ENCODE measurements around the gene FKBP5. TPM values are rescaled to one million over a fixed set of nuclear protein-coding genes. Genes with fewer than 3 reads are reported as not detected.
"Not testable (repeated sequence)": the region's sequence is repeated elsewhere in the genome, so short reads cannot be mapped to it uniquely, and the experiment has no call there.

The FKBP5 gene
- total and polyA plus RNA-seq, 2 donors (not counting 1 experiment from before 2014, with no cell fraction given): 10.9 to 16.3 TPM

DNA sequence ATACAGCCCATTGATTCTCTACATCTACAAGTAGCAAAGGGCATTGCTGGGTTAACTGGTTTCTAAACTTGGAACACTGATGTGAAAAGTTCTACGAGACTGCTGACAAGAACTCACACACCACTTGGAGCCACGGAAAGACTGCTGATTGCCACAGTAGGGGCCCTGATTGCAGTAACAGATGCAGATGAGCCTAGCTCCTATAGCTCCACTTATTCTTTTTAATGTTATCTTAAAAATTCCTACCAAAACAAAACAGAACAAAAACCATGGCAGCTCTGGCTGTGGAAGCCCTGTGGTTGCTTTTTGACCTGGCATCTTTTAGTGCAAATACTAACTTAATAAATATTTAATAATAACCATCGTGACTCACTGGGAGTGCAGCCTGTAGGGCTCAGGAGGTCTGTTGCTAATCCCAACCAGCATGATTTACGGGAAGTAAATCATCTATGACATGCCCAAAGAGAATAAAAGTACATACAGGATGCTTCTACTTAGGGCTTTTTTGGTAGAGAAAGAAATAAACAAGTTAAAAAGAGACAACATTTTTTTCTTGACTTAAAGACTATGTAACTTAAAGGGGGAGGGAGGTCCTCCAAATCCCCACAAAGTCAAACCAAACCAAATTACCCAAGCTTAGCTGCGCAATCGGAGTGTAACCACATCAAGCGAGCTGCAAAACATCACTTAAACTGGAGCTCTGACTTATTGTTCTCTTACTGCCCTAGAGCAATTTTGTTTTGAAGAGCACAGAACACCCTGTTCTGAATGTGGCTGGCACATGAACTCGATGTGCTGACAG lies 87.2 kb downstream of the FKBP5 start:
- H3K9me3 ChIP-seq (ENCODE audit: control insufficient read depth, insufficient read depth, low read depth, low read length): no peaks in the 10 kb centered on the region
- H2AFZ ChIP-seq (ENCODE audit: low read length): no peak overlapping the region
- no peaks in the 10 kb centered on the region for H3K27me3 ChIP-seq (ENCODE audit: control insufficient read depth, insufficient read depth, low read length)
- H3K36me3 ChIP-seq (ENCODE audit: control insufficient read depth, insufficient read depth, low read length): no peaks in the 10 kb centered on the region
- H4K20me1 ChIP-seq (ENCODE audit: control insufficient read depth, extremely low read depth, insufficient read depth, low read length): no peaks in the 10 kb centered on the region
- peak overlapping the region; percentile 82 for H3K4me2 ChIP-seq (ENCODE audit: extremely low read depth, insufficient read depth, low read length)
- H3K27ac ChIP-seq (ENCODE audit: insufficient read depth, low read length): peak overlapping the region; percentile 52
- peaks cover 20% of the 10 kb centered on the region for H3K4me1 ChIP-seq (ENCODE audit: control insufficient read depth, extremely low read depth, insufficient read depth, low read length)
- DNase-seq (ENCODE audit: low read depth in 2 of 2): peak; percentile 90 to 99
- no peak overlapping the region for H3K9ac ChIP-seq (ENCODE audit: insufficient read depth, low read length)
- no peaks in the 10 kb centered on the region for H3K79me2 ChIP-seq (ENCODE audit: control insufficient read depth, insufficient read depth, low read length)
- TF ChIP-seq EZH2 (IDR thresholded peaks at IDR 0.05; ENCODE audit: low read length, missing control alignments): no peak
- TF ChIP-seq, protein P1, sequence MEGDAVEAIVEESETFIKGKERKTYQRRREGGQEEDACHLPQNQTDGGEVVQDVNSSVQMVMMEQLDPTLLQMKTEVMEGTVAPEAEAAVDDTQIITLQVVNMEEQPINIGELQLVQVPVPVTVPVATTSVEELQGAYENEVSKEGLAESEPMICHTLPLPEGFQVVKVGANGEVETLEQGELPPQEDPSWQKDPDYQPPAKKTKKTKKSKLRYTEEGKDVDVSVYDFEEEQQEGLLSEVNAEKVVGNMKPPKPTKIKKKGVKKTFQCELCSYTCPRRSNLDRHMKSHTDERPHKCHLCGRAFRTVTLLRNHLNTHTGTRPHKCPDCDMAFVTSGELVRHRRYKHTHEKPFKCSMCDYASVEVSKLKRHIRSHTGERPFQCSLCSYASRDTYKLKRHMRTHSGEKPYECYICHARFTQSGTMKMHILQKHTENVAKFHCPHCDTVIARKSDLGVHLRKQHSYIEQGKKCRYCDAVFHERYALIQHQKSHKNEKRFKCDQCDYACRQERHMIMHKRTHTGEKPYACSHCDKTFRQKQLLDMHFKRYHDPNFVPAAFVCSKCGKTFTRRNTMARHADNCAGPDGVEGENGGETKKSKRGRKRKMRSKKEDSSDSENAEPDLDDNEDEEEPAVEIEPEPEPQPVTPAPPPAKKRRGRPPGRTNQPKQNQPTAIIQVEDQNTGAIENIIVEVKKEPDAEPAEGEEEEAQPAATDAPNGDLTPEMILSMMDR (conservative IDR thresholded peaks at IDR 0.05 in 1 of 2, IDR thresholded peaks at IDR 0.05 in 1 of 2; ENCODE audit: low read depth in 1 of 2, low read length in 2 of 2): no peak
- H3K4me3 ChIP-seq (replicated peaks in 1 of 4; ENCODE audit: control extremely low read depth in 1 of 4, insufficient read depth in 1 of 4, low read depth in 3 of 4, low read length in 4 of 4): peak overlapping the region in 3 of 4 experiments; percentile 4 to 34 (median 18)

DNA sequence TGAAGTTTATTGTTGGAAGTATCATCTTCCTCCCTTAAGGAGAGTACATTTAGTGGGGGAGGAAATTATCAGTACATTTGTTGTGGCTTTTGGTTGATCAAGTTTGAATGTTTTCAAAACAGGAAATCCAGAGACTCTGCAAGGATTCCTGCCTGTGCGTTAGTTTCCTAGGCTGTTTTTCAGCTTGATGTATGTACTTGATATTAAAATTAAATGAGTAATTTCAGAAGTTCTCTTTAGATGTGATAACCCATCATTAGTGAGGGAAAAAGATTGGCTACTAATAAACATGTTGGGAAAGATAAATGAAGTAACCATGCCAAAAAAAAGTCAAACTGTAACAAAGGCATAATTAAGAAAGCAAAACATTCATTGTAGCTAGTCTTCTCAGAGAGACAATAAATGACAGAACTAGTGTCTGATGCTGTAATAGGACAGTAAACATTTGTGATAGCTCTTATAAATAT lies 88.0 kb downstream of the FKBP5 start:
- Histone ChIP-seq H3K27ac (ENCODE audit: insufficient read depth, low read length) (peak overlapping the region; percentile 52), H3K4me1 (ENCODE audit: control insufficient read depth, extremely low read depth, insufficient read depth, low read length) (peaks cover 20% of the 10 kb centered on the region), H2AFZ (ENCODE audit: low read length) (no peak overlapping the region), H3K4me3 (replicated peaks in 1 of 4; ENCODE audit: control extremely low read depth in 1 of 4, insufficient read depth in 1 of 4, low read depth in 3 of 4, low read length in 4 of 4) (peak overlapping the region in 2 of 4 experiments; percentile 4 to 18), H3K36me3 (ENCODE audit: control insufficient read depth, insufficient read depth, low read length) (no peaks in the 10 kb centered on the region), H3K9me3 (ENCODE audit: control insufficient read depth, insufficient read depth, low read depth, low read length) (no peaks in the 10 kb centered on the region), H3K4me2 (ENCODE audit: extremely low read depth, insufficient read depth, low read length) (peak overlapping the region; percentile 39), H3K9ac (ENCODE audit: insufficient read depth, low read length) (no peak overlapping the region), H4K20me1 (ENCODE audit: control insufficient read depth, extremely low read depth, insufficient read depth, low read length) (no peaks in the 10 kb centered on the region), H3K79me2 (ENCODE audit: control insufficient read depth, insufficient read depth, low read length) (no peaks in the 10 kb centered on the region), H3K27me3 (ENCODE audit: control insufficient read depth, insufficient read depth, low read length) (no peaks in the 10 kb centered on the region)
- no peak for TF ChIP-seq EZH2 (IDR thresholded peaks at IDR 0.05; ENCODE audit: low read length, missing control alignments)
- TF ChIP-seq, protein P1 (conservative IDR thresholded peaks at IDR 0.05 in 1 of 2, IDR thresholded peaks at IDR 0.05 in 1 of 2; ENCODE audit: low read depth in 1 of 2, low read length in 2 of 2): no peak
- DNase-seq (ENCODE audit: low read depth in 2 of 2): no peak

DNA sequence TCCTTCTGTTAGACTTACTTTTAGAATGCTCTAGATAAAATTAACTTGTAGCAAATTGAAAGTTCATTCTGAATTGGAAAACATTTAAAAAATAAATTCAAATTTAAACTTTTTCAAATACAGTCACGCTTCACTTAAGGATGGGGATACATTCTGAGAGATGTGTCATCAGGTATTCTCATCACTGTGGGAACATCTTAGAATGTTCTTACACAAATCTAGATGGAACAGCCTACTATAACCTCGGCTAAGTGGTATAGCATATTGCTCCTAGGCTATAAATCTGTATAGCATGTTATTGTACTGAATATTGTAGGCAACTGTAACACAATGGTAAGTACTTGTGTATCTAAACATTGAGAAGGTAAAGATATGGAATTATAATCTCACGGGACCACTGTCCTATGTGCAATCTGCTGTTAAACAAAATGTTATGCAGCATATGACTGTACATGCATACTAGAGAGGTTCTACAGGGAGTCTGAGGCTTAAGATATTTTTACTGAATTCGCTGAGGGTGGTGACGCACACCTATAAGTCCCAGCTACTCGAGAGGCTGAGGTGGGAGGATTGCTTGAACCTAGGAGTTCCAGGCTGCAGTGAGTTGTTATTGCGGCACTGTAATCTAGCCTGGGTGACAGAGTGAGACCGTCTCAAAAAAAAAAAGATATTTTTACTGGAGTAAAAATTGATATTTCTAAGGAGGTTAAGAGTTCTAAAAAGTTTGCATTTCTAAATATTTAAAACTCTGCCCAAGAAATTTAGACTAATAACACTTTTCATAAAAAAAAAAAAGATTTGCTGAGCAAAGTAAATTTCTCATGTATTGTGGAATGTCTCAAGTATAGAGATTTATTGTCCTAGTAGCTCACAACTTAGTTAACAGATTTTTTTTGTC lies 88.7 kb downstream of the FKBP5 start:
- no peaks in the 10 kb centered on the region for H3K36me3 ChIP-seq (ENCODE audit: control insufficient read depth, insufficient read depth, low read length)
- DNase-seq (ENCODE audit: low read depth in 2 of 2): peak in 1 of 2 donors; percentile 24
- no peak overlapping the region for H3K9ac ChIP-seq (ENCODE audit: insufficient read depth, low read length)
- no peak overlapping the region for H2AFZ ChIP-seq (ENCODE audit: low read length)
- no peak overlapping the region for H3K27ac ChIP-seq (ENCODE audit: insufficient read depth, low read length)
- no peaks in the 10 kb centered on the region for H3K79me2 ChIP-seq (ENCODE audit: control insufficient read depth, insufficient read depth, low read length)
- TF ChIP-seq, protein P1 (conservative IDR thresholded peaks at IDR 0.05 in 1 of 2, IDR thresholded peaks at IDR 0.05 in 1 of 2; ENCODE audit: low read depth in 1 of 2, low read length in 2 of 2): no peak
- TF ChIP-seq EZH2 (IDR thresholded peaks at IDR 0.05; ENCODE audit: low read length, missing control alignments): no peak
- no peaks in the 10 kb centered on the region for H3K27me3 ChIP-seq (ENCODE audit: control insufficient read depth, insufficient read depth, low read length)
- H4K20me1 ChIP-seq (ENCODE audit: control insufficient read depth, extremely low read depth, insufficient read depth, low read length): no peaks in the 10 kb centered on the region
- H3K4me2 ChIP-seq (ENCODE audit: extremely low read depth, insufficient read depth, low read length): no peak overlapping the region
- peak overlapping the region in 1 of 4 experiments; percentile 18 for H3K4me3 ChIP-seq (replicated peaks in 1 of 4; ENCODE audit: control extremely low read depth in 1 of 4, insufficient read depth in 1 of 4, low read depth in 3 of 4, low read length in 4 of 4)
- no peaks in the 10 kb centered on the region for H3K9me3 ChIP-seq (ENCODE audit: control insufficient read depth, insufficient read depth, low read depth, low read length)
- H3K4me1 ChIP-seq (ENCODE audit: control insufficient read depth, extremely low read depth, insufficient read depth, low read length): peaks cover 18% of the 10 kb centered on the region

DNA sequence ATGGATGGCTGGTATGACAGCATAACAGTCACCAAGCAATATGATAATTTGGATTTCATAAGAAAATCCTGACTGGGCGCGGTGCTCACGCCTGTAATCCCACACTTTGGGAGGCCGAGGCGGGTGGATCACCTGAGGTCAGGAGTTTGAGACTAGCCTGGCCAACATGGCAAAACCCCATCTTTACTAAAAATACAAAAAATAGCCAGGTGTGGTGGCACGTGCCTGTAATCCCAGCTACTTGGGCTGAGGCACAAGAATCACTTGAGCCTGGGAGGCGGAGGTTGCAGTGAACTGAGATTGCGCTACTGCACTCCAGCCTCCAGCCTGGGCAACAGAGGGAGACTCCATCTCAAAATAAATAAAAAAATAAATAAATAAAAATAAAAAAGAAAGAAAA lies 90.1 kb downstream of the FKBP5 start:
- not testable (repeated sequence) for H4K20me1 ChIP-seq (ENCODE audit: control insufficient read depth, extremely low read depth, insufficient read depth, low read length); H3K27ac ChIP-seq (ENCODE audit: insufficient read depth, low read length); H3K79me2 ChIP-seq (ENCODE audit: control insufficient read depth, insufficient read depth, low read length); H3K36me3 ChIP-seq (ENCODE audit: control insufficient read depth, insufficient read depth, low read length); H3K27me3 ChIP-seq (ENCODE audit: control insufficient read depth, insufficient read depth, low read length); H2AFZ ChIP-seq (ENCODE audit: low read length); H3K4me2 ChIP-seq (ENCODE audit: extremely low read depth, insufficient read depth, low read length); H3K4me3 ChIP-seq (replicated peaks in 1 of 4; ENCODE audit: control extremely low read depth in 1 of 4, insufficient read depth in 1 of 4, low read depth in 3 of 4, low read length in 4 of 4); H3K9ac ChIP-seq (ENCODE audit: insufficient read depth, low read length); H3K9me3 ChIP-seq (ENCODE audit: control insufficient read depth, insufficient read depth, low read depth, low read length); DNase-seq (ENCODE audit: low read depth in 2 of 2)
- H3K4me1 ChIP-seq (ENCODE audit: control insufficient read depth, extremely low read depth, insufficient read depth, low read length): peaks cover 18% of the 10 kb centered on the region

Data from fibroblast of lung (primary cell).